ENCODE measurements around the gene MAFG.

The MAFG gene

GRCh38 chr17:81927653-81928543 lies at the start of gene MAFG:
Gene MAFG, minus strand, starts transcription at chr17:81927735. Its CDS starts 4,550 bp downstream, at chr17:81923185.
- in situ Hi-C loops (cut with MboI; ENCODE audit: low sequenced_read_pairs): no loop called here

DNA sequence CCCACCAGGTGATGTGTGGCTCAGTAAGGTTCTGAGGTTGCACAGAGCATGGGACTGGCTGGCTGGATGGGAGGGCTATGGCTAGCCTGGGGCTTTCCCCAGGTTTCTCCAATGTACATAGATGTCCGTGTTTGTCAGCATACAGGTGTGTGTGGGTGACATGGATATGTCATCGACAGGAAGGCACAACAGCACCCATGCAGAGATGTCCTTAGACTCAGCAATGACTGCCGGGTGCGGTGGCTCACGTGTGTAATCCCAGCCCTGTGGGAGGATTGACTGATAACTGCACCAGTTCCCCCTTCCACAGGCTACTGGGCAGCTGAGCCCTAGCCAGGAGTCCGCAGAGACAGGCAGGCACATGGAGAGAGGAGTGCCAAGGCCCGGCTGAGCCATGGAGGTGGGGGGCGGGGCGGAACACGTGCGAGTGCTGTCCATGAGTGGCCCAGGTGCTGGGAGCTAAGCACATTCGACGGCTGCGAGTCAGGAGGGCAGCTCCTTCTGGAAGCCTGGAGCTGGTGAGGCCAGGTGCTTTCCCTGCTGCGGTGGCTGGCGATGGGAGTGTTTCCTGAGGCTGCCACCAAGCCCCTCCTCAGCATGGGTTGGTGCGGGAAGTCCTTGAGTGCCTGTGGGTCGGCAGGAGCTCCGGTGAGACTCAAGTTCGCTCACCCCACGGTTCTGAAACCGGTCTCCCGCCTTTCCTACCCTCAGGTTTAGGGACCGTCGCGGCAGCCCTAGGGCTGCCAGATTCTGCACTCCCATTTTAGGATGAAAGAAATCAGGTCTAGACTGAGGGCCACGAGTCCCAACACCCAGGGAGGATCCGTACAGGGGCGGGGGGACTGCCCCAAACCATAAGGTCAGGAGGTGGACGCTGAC lies 49.0 kb upstream of the MAFG start:
- in situ Hi-C loops (cut with MboI; ENCODE audit: low sequenced_read_pairs): no loop called here

DNA sequence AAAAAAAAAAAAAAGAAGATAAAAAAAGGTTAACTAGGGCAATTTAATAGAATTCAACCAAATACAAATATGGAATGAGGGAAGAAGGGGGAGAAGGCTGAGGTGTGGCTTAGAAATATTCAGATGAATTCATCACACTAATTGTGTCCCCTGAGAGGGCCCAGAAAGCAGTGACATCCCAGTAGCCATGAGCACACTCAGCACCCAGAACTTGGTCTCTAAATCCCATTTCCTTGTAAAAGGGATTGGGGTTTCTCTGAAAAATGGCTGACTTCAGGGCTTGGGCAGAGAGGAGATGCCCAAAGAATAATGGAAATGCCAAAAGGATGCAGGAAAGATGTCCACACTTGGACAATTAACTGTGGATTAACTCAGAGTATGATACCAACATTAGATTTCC lies 45.9 kb upstream of the MAFG start:
- in situ Hi-C loops (cut with MboI; ENCODE audit: low sequenced_read_pairs): no loop called here

- in situ Hi-C loops (cut with MboI; ENCODE audit: low sequenced_read_pairs): no loop called here
Observed at GRCh38 chr17:81968850-81969812, 41.6 kb upstream of the MAFG start.

DNA sequence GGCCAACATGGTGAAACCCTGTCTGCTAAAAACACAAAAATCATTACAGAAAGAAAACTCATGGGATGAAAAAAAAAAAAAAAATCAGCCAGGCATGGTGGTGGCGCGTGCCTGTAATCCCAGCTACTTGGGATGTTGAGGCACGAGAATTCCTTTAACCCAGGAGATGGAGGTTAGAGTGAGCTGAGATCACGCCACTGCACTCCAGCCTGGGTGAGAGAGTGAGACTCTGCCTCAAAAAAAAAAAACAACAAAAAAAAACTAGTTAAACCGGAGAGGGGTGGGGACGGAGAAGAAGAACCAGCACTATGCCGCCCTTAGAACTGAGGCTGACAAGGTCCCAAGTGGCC lies 40.8 kb upstream of the MAFG start:
- in situ Hi-C loops (cut with MboI; ENCODE audit: low sequenced_read_pairs): no loop called here

DNA sequence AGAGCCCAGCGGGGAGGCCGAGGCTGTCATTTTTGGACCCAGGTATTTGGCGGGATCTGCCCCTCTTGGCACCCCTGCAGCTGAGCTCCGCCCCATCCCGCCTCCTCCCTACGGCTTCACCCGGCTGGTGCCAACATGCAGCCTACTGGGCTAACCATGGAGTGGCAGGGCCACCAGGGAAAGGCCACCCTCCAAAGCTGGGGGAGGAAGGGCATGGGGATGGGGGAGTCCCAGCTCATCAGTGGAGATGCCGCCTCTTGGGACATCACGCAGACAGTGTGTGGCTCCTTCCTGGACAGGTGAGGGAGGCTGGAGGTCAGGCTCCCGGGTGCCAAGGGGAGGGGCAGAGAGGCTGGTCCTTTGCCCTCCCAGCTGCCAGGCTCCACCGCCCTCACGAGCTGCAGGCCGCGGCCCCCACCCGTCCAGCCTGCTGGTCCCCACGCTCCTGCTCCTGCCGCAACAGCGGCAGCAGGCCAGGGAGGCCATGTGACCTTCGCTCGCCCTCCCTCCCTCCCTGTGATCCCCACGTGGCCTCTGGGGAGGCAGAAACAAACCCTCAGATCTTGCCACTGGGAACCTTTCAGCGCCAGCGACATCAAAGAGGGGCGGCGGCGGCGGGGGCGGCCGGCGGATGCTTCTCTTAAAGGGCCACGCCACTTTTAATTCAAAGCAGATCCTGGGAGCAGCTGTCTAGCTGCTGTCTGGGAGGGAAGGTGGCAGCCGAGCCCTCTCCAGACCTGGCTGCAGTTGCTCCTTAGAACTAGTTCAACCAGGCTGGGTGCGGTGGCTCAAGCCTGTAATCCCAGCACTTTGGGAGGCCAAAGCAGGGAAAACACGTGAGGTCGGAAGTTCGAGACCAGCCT lies 40.2 kb upstream of the MAFG start:
- in situ Hi-C loops (cut with MboI; ENCODE audit: low sequenced_read_pairs): no loop called here

GRCh38 chr17:81967244-81967532 lies 39.7 kb upstream of the MAFG start:
- in situ Hi-C loops (cut with MboI; ENCODE audit: low sequenced_read_pairs): no loop called here

- in situ Hi-C loops (cut with MboI; ENCODE audit: low sequenced_read_pairs): no loop called here
Observed at GRCh38 chr17:81966343-81967243, 39.1 kb upstream of the MAFG start.

GRCh38 chr17:81964081-81964849 lies 36.7 kb upstream of the MAFG start:
- in situ Hi-C loops (cut with MboI; ENCODE audit: low sequenced_read_pairs): no loop called here

DNA sequence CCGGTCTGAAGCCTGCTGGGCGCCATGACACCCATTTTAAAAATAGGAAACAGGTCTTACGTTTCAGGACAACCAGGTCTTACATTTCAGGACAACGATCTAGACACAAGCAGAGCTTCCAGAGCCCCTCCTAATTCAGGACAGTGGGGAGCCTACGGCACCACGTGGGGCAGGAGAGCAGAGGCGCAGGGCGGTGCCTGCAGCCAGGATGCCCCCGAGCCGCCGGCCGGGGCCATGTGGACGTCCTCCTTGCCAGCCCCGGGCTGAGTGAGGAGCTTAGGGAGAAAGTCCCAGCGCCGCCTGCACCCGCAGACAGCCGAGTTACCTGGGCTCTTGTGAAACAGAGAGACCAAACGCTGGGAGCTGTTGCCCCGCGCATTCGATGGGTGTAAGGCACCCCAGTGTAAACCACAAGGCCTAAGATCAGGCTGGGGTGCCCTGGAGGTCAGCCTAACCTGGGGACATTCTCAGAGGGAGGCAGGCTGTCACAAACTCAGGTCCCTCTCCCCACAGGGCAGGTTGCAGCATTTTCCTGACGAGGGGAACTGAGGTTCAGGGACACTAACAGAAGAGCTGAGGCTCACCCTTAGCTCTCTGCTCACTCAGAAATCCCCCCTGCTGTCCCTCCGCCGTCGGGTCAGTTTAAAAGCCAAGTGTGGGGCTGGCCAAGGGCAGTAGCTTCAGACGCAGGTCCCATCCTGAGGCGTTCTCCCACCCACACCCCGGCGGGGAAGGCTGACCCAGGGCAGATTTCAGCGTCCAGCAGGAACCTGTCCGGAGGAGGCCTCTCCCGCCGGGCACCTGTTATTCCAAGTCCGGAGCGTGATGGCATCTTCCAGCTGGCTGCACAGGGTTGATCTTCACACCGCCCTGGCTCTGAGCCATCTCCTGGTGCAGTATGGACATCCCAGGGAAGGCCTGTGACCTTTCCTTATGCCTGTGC lies 35.2 kb upstream of the MAFG start:
- in situ Hi-C loops (cut with MboI; ENCODE audit: low sequenced_read_pairs): no loop called here

DNA sequence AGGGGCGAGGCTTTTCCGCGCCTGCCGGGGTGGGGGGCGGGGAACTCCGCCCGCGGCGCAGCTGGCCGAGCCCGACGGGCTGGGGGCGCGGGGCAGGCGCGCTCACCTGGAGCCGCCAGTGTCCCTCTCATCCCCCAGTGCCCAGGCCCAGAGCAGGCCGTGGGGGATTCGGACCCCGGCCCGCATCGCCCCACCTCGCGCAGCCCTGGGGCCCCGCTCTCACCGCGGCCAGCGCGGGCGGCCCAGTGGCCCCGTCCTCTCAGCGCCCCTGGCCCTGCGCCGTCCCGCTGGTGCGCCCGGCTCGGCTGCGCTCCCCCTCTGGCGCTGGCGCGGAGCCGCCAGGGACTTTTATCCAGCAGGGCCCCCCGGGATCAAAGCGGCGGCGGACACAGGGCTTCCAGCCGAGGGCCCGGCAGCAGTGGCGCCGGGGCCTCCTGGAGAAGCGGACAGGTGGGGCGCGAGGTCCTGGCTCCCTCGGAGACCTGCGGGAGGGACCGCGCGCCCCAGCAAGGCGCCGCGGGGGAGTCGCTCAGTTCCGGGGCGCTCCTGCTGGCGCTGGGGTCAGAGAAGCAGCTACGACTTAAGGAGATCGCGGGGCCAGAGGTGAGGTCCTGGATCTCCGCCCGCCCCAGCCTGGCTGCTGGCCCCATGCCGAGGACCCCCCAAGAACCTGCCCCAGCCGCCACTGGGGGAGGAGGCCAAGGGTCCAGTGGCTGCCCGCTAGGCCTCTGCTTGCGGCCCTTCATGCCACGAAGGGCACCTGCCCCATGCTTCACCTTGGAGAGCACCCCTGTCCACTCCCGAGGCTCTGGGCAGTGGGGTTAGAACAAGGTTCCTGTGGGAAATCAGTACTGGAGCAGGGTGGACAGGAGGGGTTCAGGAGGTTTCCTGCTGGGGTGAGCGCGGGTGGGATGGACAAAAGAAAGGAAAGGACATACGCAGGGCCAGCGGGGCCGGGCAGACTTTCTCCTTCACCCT lies 34.3 kb upstream of the MAFG start:
- in situ Hi-C loops (cut with MboI; ENCODE audit: low sequenced_read_pairs): no loop called here

- in situ Hi-C loops (cut with MboI; ENCODE audit: low sequenced_read_pairs): no loop called here
Observed at GRCh38 chr17:81961087-81961511, 33.6 kb upstream of the MAFG start, which contains the start of gene NOTUM. Gene NOTUM, minus strand, starts transcription at chr17:81961187. Its CDS starts 278 bp downstream, at chr17:81960909.

GRCh38 chr17:81960130-81960958 lies 32.8 kb upstream of the MAFG start:
- in situ Hi-C loops (cut with MboI; ENCODE audit: low sequenced_read_pairs): no loop called here

DNA sequence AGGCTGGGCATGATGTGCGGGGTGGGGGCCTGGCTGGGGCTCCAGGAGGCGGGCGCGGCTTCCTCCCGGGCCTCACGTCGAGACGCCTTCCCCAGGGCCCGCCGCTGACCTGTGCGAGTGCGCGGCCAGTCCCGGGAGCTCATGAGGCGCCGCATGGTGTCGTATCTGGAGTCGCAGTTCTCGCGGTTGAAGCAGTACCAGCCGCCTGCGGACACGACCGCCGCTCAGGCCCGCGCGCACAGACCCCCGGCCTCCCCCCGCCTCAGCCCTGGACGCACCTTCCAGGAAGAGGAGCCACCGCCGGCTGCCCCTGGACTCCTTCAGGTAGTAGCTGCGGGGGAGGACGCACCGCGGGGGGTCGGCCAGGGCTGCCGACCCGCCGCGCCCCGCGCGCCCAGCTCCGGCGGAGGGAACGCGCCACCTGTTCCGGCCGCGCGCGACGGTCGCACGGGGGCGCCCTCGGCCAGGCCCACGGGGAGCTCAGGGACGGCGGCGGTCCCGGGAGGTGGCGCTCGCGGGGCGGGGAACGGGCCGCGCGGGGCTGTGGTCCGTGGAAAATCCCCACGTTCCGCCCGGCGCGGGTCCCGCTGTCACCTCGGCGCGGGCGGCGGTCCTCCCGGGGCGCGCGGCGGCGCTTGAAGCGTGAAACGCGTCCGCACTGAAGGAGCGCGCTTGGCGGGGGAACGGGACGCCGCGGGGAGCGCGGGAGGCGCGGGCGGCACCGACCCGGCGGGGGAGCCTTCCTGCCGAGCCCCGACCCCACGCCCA lies 32.0 kb upstream of the MAFG start:
- in situ Hi-C loops (cut with MboI; ENCODE audit: low sequenced_read_pairs): no loop called here

Data from HL-60/S4 treated with retinoic acid at 250 ng/mL for 4 days and 3 days (cell line).